SK-N-SH treated with all-trans-retinoic acid at 6 μM for 48 hours (cell line): Measurements from ENCODE around the gene LTF.

Experiments
- BACH2 ChIP-seq: fragments of 250-450 bp; sonication (Bioruptor Pico); IDR thresholded peaks from 2 replicates; pipeline ENCODE4 v1.9.0; 2021; ENCODE audit warnings: mild to moderate bottlenecking, borderline replicate concordance
- CREB5 ChIP-seq: fragments of 250-450 bp; sonication (Bioruptor Pico); IDR thresholded peaks from 2 replicates; pipeline ENCODE4 v1.5.1; 2020; ENCODE audit warnings: low read depth, mild to moderate bottlenecking, moderate library complexity
- CSDC2 ChIP-seq: fragments of 250-450 bp; sonication (Bioruptor Pico); IDR thresholded peaks from 2 replicates; pipeline ENCODE4 v1.5.0; 2020; ENCODE audit warnings: mild to moderate bottlenecking, moderate library complexity
- ZNF70 ChIP-seq: fragments of 450-650 bp; formaldehyde crosslinking; IDR thresholded peaks from 2 replicates; pipeline ENCODE4 v1.5.0; 2020; ENCODE audit warnings: mild to moderate bottlenecking, moderate library complexity

GRCh38 chr3:46412786-46413298 is 51.9 kb downstream of the LTF start:
- TF ChIP-seq CREB5 (CRISPR knock-in tag) (no peak), BACH2 (no peak), ZNF70 (CRISPR knock-in tag) (no peak), CSDC2 (CRISPR knock-in tag) (no peak)
